HG03097 (cell line): Measurements from ENCODE around the gene PACRG.

Experiments
- ATAC-seq: cut with Tn5 transposase; IDR thresholded peaks from one replicate; pipeline ENCODE4 v1.9.1; 2021; ENCODE audit not compliant: unreplicated experiment, low FRiP score

PACRG gene

DNA sequence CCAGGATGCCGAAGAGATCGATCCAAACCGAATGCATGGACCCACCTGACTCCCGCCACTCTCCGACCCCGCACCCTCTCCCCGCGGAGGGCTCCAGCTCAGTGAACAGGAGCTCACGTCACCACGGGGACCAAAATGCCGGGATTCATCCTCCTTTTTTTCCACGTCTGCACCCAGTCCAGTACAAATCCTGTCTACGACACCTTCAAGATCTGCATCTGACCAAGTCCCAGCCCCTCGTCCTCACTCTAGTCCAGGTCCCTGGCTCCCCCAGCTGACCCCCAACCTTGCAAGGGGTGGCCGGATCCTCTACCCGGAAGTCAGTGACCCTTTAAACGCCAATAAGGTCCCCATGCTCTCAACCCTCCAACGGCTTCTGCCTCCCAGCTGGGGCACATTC is 593.9 kb downstream of the PACRG start:
- no peak for ATAC-seq

DNA sequence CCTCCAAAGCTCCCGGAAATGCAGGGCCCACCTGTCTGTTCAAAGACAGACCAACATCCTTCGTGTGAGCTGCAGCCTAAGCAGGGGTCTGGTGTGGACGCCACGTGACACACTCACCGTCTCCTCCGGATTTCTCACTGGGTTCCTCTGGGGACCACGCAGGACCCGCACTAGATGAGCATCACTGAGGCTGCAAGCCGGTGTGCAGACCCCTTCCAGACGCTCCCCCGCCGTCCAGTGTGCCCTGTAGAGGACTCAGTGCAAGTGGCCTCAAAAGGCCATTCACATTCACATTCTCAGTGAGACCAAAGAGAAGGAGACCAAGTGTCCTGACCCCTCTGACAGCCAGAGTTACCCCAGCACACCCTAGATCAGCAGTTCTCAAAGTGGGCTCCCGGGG is 595.5 kb downstream of the PACRG start:
- no peak for ATAC-seq

DNA sequence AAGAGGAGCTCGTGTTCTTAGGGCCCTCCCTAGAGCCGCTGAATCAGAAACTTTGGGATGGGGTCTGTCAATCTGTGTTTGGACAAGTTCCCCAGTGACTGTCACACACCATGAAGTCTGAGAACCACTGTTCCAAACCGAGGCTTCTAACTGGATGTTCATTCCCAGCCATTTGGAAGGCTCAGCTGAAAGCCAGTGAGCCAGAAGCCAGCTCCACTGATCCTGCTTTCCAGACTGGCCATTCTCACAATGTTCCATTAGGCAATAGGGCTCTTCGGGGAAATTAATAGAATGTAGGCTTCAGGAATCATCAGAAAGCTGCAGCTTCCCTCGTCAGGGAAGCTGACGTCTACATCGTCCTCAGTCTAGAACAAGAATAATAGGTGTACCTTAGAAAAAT is 595.9 kb downstream of the PACRG start:
- ATAC-seq = no peak

DNA sequence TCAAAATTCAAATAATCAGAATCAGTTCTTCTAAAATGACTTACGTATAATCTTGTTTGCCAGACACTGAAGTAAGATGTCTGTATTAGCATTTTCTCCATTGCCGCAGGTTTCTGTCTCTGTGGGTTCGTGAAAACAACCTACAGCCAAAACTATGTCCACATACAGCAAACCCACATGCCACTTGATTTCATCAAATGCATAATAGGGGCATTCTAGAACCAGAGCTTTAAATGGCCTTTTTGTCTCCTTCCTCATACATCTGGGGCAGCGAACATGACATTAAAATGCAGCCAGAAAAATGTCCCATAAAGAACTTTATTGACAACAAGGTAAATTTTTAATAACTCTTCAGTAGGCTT is 596.5 kb downstream of the PACRG start:
- no peak for ATAC-seq

DNA sequence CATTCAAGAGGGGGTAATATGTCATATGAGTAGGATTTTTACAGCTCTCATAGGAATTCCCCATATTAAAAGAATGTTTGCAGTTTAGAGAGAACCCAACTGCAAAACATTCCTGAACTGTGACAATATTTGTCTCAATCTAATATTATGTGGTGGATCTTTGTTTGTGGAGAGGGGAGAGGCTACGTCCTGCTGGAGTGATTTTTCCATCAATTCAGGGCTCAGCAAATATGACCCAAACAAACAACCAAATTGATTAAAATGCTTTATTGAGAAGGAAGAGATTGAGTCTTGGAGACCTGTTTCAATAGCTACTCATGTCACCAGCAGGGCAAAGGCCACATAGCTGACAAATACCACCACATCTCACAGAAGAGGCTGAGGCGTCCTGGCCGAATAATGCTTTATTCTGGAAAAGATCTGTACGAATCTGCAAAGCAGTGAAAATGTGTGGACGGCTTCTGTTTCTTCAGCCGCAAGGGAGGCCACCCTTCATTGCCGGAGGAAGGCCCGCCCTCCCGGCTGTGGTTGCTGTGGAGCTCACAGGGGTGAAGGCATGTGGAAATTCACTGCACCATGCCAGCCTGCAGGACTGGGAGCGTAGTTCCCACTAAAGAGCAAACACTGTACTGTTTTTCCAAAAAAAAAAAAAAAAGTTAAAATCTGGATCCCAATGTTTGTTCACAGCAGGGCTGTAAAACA is 597.1 kb downstream of the PACRG start:
- no peak for ATAC-seq

DNA sequence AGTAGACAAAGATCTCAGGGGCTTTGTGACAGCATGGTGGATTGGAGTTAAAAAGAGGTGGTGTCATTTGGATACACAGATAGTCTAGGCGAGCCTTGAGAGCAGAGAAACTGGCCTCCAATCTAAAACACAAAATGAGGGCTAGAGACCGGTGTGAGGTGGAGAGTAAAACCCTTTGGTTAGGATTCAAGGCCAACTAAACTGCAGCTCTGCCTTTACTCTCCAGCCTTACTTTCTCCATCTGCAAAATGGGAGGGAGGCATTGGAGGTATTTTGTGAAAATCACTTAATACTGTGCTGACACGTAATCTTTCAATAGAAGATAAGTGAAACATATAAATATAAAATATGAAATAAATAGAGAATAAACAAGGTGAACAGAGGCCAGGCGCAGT is 597.6 kb downstream of the PACRG start:
- no peak for ATAC-seq

DNA sequence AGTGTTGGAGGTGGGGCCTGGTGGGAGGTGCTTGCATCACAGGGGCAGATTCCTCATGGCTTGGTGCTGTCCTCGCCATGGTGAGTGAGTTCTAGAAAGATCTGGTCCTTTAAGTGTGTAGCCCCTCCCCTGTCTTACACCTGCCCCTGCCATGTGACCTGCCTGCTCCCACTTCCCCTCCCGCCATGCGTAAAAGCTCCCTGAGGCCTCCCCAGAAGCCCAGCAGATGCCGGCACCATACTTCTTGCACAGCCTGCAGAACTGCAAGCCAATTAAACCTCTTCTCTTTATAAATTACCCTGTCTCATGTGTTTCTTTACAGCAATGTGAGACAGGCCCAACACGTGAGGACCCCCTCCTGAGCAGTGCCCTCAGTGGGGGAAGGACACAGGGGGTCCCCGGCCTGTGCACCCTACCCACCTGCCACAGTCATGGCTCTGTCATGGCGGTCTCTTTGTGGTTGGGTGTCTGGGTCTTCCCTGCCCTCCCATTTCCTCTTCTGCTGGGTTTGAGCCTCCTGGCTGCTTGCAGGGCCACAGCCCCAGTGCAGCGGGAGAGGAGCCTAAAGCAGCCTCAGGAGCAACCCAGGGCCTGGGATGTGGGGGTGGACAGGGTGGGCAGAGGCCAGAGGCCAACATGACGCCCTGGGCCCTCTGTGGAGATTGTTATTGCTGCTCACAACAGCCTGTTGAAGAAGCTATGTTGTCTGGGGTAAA is 599.5 kb downstream of the PACRG start:
- no peak for ATAC-seq

DNA sequence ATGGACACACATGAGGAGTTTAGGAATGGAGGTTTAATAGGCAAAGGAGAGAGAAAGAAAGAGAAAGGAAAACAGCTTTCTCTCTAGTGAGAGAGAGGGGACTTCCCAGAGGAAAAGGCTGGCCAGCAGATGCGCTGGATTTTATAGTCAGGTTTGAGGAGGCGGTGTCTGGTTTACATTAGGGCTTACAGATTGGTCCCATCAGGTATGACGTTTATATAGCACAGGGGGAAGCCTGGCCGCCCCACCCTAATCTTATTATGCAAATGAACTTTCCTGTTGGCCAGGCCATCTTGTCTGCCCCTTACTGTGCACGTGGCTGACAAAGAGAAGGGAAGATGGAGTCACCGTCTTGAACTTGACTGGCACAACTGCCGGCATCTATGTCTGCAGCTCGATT is 600.1 kb downstream of the PACRG start:
- no peak for ATAC-seq

DNA sequence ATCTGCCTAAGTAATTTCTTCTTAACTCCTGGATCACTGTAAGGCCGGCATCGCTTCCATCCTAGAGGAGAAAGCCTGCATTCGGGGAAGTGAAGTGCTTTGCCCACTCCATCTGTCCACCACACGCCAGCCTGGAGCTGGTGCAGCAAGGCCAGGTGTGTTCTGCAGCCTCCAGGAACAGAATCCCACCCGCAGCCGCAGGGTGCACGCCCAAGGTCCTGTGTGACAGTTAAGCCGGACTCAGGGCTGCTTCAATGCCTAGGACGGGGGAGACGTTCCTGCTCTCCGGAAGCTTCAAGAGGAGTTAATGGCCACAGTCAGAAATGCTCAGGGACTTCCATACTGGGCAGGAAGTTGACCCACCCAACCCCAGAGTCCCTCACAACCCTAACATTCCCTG is 600.6 kb downstream of the PACRG start:
- no peak for ATAC-seq

DNA sequence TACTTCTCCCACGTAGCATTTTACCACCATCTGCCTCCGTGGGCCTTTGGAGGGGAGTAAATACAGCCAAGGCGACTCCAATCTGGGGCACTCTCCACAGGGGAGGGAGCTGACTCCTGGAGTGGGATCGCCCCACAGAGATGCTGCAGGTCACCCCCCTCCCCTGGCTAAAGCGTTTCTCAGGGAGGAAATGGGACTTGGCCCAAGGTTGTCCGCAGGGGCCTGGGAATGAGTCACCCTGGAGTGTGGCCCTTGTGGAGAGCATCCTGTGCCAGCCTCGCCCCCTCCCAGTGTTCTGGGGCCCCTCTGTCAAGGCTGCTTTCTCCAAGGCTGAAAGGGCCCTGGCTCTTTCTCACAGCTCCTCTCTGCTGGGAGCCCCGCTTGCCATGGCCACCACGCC is 602.2 kb downstream of the PACRG start:
- ATAC-seq = no peak

DNA sequence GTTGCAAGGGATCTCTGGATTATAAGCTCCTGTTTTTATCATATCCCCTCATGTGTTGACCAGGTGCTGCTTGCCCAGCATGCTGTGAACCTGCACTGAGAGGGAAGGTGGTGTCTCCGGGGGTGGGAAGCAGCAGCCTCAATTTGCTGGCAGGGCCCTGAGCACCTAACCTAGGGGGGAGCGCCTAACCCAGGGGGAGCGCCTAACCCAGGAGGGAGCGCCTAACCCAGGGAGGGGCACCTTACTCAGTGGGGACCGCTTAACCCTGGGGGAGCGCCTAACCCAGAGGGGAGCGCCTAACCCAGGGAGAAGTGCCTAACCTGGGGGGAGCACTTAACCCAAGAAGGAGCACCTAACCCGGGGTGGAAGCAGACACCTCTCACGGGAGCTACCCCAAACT is 603.5 kb downstream of the PACRG start:
- no peak for ATAC-seq

DNA sequence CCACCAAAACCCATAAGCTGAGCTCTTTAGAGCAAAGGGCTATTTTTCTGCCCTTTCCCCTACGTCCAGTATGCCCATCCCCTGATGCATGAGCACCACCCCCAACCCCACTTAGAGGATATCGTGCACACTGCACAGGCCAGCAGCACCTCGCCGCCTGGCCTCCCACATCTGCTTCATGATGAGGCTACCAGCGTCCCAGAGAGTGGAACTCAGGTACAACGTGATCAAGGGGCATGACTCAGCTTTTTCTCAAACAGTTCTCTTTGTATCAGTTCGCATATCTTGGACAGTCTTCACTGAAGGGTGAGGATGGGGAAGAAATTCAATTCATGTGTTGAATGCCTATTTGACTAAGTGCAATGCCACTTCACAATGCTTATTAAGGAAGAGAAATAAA is 604.8 kb downstream of the PACRG start:
- ATAC-seq = no peak

DNA sequence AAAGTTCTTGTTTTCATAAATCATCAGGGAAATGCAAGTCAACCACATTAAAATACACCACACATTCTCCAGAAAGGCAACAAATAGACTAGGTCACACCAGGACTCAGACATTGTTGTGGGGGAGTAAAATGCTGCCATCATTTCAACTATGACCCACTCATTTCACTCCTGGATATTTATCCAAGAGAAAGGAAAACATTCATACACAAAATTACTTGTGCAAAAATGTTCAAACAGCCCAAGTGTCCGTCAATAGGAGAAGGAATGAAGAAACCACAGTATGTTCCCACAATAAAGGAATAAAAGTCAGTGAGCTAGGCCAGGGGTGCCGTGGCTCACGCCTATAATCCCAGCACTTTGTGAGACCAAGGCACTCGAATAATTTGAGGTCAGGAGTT is 605.3 kb downstream of the PACRG start:
- no peak for ATAC-seq

DNA sequence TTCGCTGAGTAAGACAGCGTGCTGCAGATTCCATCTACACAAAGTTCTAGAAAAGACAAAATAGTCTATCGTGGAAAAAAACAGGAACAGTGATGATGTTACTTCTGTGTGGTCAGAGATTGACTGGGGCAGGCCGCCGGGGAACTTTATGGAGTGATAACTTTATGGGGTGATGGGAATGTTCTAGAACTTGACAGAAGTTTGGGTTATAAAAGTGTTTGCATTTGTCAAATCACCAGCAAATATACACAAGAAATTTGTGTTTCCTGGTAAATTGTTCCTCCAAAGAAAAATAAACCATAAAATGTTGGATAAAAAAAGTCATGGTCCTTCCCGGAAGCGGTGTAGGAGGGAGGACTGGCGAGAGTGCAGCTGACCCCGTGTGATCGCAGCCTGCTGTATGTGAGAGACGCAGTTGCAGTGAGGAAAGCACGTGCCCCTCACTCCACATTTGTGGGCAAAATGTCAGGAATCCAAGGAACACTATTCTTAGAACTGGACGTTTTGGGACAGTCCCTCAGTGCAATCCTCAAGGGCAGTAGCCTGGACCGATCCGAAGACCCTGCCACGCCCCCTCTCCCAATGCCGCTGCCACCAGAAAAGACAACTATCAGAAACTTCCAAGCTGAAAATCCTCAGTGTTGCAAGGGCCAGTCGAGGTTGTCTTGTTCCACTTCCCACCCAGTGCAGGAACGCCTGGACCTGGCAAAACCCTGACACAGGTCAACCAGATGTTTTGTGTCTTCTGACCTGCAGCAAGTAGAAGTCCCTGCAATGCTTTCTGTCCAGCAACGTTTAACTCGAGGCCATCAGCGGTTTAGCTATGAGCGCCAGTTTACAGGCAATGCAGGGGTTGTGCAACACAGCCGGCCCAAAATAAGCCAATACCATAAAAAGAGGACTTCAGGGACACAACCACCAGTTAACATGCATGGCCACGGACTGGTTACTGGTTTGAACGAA is 606.2 kb downstream of the PACRG start:
- ATAC-seq = no peak

DNA sequence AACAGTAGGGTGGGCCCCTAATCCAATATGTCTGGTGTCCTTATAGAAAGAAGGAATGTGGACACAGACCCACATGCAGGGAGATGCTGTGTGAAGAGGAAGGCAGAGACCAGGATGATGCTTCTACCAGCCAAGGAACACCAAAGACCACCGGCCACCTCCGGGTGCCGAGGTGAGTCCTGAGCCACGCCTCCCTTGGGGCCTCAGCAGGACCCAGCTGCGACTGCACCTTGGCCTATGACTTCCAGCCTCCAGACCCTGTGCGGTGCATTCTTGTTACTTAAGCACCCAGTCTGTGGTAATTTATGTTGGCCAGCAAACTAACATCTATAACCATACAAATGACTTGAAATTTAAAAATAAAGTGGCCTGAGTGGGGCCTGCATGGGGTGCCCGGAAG is 607.3 kb downstream of the PACRG start:
- no peak for ATAC-seq

DNA sequence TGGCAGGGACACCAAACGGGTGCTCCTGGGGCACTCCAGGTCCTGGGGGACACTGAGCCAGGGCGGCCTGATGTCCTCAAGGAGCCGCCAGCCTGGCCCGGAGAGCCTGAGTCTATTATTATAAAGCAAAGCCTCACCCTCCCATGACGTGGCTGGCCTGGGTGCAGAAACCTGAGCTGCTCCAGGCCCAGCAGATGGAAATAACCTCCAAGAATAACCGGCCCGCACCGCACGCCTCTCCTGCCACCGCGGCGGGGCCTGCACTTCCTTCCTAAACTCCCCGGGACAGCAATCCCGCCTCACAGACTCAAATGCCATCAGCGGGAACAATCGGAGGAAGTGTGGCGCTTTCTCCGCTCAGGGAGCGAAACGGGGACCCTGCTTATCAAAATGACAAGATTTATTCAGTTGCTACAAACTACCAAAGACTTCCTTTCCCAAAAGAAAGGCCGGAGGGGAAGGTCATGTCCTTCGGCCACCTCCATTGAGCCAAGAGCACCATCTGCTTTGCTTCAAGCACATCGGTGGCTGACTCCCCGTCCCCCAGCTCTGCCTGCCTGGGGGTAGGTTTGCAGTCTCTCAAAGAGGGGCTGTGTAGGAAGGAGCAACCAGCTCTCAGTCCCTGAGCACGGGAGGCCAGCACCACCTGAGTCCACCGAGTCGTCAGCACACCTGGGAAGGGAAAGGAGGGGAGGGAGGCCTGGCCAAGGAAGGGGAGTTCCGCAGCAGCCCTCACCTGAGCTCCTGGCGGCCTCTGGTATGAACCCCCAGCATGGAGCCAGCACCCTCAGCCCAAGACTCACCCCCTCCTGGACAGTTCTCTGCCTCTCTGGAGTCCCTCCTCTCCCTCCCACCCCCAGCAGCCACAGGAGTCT is 608.1 kb downstream of the PACRG start:
- ATAC-seq = no peak

DNA sequence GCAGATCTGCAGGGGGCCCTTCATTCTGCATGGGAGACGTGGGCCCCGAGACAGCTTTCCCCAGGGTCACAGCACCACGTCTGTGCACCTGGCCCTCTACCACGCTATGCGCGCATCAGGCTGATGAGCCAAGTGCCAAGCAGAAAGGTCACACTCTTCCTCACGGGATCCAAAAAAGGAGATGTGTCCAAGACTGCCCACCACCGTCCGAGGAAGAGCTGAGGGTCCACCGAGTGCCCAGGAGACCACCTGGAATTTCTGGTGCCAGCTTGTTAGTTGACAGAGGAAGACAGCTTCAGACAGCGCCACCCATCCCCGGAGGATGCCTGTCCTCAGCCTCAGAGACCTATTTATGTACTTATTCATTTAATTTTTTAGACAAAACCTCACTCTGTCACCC is 609.2 kb downstream of the PACRG start:
- ATAC-seq = no peak

DNA sequence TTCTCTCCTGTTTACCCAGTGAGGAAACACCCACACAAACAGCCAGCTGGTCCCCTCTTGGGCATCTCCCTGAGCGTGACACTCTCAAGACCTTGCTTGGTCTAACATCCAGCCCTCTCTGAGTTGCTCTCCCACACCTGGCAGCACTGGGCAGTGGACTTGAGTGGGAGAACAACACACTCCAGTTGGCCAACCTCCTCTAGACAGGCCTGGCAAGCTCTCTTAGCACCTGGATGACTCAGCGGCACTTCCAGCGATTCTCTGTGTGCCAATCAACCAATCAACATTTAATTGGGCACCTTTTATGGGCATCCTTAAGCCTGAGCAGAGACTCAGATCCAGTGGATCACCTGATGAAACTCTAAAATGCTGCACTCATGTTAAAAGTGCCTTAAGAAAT is 610.2 kb downstream of the PACRG start:
- ATAC-seq = no peak

DNA sequence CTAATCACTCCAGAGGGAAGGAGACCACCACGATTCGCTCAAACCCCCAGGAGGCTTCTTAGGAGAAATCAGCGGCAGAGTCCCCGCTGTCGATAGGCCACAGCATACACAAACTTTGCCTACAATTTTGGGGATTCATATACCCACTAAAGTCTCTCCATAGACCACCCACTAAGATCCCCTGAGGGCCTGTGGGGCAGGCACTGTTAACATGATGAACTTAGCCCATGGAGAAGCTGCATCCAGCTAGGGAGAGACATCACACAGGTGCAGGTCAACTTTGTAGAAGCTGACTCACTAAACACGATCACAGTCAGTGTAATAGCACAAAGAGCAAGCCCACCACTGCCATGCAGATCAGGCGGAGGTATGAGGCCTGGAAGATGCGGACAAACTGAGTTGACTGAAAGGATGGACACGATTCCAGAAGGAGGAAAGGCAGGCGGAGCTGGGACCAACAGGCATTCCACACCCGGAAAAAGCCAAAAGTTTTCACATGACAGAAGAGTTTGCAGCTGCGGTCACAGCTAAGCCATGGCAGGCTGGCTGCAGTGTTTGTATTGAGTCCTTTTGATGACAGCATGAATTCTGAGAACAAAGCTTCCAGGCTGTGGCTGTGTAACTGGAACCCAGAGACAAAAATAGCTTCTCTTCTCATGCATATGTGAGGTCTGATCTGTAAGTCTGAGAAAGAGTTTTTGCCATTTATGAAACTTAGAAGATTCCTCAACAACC is 611.1 kb downstream of the PACRG start:
- no peak for ATAC-seq

DNA sequence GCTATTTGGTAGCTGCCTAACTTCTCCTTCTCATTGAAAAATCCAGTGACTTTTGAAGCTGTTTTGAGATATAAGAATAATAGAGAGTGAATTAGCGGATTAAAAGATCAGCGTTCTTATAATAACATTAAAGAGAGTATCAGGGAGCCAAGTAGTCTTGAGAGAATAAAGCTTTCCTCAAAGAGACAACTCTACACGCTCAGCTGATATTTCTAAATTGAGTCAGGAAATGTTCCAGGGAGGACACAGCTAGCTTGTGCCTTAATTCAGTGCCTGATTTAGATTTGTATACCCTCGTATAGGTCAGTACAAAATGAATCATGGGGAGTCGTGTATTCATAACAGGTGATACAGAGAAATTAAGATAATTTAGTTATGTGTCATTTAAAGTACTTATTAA is 611.7 kb downstream of the PACRG start:
- ATAC-seq = no peak
